ENCODE results near the gene PLSCR4.

GRCh38 chr3:146262371-146263110, 11.6 kb upstream of the PLSCR4 start:
- TF ChIP-seq POLR2A (IDR thresholded peaks at IDR 0.05) (no peak), EP300 (IDR thresholded peaks at IDR 0.05) (no peak), CTCF (IDR thresholded peaks at IDR 0.05) (no peak)

Data from gastroesophageal sphincter (tissue), 3 donors.